ENCODE results near the gene PLEKHM2. TPM values are rescaled to one million over a fixed set of nuclear protein-coding genes. Genes with fewer than 3 reads are reported as not detected.

The PLEKHM2 gene
- total RNA-seq, 1 donor from 2014 or later, result 16.7 TPM

DNA sequence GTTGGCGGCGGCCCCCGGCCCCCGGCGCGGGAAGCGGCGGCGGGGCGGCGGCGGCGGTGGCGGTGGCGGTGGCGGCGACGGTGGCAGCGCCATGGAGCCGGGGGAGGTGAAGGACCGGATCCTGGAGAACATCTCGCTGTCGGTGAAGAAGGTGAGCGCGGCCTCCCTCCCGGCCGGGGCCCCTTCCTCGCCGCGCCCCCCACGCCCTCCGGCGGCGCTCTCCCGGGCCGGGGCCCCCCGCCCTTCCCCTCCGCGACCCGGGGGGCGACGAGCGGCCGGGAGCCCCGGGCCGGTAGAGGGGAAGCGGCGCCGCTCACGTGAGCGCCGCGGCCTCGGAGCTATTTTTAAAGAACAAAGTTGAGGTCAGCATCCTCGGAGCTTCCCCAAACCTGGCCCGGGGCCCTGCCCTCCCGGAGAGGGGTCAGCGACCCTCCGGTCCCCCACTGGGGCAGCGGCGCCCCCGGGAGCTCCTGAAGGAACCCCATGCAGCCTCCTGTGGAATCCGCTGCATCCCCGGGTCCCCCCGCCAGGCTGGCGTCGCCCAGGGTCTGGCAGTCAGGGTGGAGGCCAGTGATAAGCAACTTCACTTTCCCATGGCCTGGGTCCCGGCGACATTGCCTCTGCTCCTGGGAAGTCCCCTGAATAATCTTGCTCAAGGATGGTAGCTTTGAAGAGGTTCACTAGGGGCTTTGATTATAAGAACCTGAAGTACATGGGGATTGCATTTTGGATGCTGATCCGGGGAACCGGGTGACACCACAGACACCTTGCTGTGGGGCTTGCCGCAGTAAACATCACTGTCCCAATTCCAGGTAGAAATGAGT, 560 bp downstream of the PLEKHM2 start:
- H3K9me3 ChIP-seq (ENCODE audit: low read depth), result no peaks in the 10 kb centered on the region
- H2AFZ ChIP-seq (replicated peaks), result peak overlapping the region; percentile 87
- Mint-ChIP-seq H3K9me3 (no peaks in the 10 kb centered on the region), H3K27ac (peak overlapping the region; percentile 95), H3K4me3 (peak overlapping the region; percentile 95), H3K36me3 (peaks cover 20% of the 10 kb centered on the region), H3K4me1 (peaks cover 17% of the 10 kb centered on the region), H3K27me3 (ENCODE audit: insufficient read depth, low read depth) (peaks cover 4% of the 10 kb centered on the region)
- peaks cover 20% of the 10 kb centered on the region for H4K20me1 ChIP-seq (ENCODE audit: low read depth)
- H3K79me2 ChIP-seq (ENCODE audit: low read depth), result peaks cover 56% of the 10 kb centered on the region
- H3K4me2 ChIP-seq, result peak overlapping the region; percentile 98
- no peak overlapping the region for H3K27ac ChIP-seq
- no peaks in the 10 kb centered on the region for H3K27me3 ChIP-seq
- TF ChIP-seq, protein P1, sequence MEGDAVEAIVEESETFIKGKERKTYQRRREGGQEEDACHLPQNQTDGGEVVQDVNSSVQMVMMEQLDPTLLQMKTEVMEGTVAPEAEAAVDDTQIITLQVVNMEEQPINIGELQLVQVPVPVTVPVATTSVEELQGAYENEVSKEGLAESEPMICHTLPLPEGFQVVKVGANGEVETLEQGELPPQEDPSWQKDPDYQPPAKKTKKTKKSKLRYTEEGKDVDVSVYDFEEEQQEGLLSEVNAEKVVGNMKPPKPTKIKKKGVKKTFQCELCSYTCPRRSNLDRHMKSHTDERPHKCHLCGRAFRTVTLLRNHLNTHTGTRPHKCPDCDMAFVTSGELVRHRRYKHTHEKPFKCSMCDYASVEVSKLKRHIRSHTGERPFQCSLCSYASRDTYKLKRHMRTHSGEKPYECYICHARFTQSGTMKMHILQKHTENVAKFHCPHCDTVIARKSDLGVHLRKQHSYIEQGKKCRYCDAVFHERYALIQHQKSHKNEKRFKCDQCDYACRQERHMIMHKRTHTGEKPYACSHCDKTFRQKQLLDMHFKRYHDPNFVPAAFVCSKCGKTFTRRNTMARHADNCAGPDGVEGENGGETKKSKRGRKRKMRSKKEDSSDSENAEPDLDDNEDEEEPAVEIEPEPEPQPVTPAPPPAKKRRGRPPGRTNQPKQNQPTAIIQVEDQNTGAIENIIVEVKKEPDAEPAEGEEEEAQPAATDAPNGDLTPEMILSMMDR (IDR thresholded peaks at IDR 0.05), result peak; percentile 4
- no peak for TF ChIP-seq EZH2phosphoT487 (IDR thresholded peaks at IDR 0.05)
- peak; percentile 54 for DNase-seq (ENCODE audit: low spot score)
- H3K4me1 ChIP-seq, result peaks cover 11% of the 10 kb centered on the region
- H3F3A ChIP-seq (ENCODE audit: low read depth), result no peaks in the 10 kb centered on the region
- H3K9ac ChIP-seq, result peak overlapping the region; percentile 15
- peak overlapping the region; percentile 88 for H3K4me3 ChIP-seq
- no peaks in the 10 kb centered on the region for H3K36me3 ChIP-seq

DNA sequence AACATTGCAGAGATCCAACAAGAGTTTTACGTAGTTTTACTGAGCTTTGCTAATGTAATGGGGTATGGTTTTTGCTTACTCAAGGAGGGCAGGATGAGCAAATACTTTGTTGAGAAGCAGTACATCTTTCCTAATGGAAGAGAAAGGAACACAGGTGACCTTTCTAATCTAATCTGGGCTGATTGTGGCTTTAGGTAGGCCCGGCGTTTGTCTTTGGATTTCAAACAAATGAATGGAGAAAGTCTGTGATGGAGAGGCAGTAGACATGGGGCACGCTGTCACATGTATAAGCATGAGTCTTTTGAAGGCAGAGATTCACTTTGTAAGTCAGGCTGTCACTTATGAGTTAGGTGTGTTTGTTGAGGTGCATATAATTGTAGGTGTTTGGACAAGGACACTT, 1.7 kb downstream of the PLEKHM2 start:
- Histone ChIP-seq H3K36me3 (no peaks in the 10 kb centered on the region), H3K4me1 (peaks cover 11% of the 10 kb centered on the region), H3K27me3 (no peaks in the 10 kb centered on the region), H4K20me1 (ENCODE audit: low read depth) (peaks cover 20% of the 10 kb centered on the region), H3K9me3 (ENCODE audit: low read depth) (no peaks in the 10 kb centered on the region), H3K79me2 (ENCODE audit: low read depth) (peaks cover 67% of the 10 kb centered on the region), H3F3A (ENCODE audit: low read depth) (no peaks in the 10 kb centered on the region), H3K9ac (no peak overlapping the region), H3K27ac (no peak overlapping the region), H2AFZ (replicated peaks) (no peak overlapping the region), H3K4me2 (peak overlapping the region; percentile 98), H3K4me3 (peak overlapping the region; percentile 88)
- H3K4me3 Mint-ChIP-seq, result peak overlapping the region; percentile 95
- DNase-seq (ENCODE audit: low spot score), result no peak
- peak overlapping the region; percentile 31 for H3K27ac Mint-ChIP-seq
- H3K27me3 Mint-ChIP-seq (ENCODE audit: insufficient read depth, low read depth), result peaks cover 4% of the 10 kb centered on the region
- TF ChIP-seq EZH2 (IDR thresholded peaks at IDR 0.05) (no peak), EZH2phosphoT487 (IDR thresholded peaks at IDR 0.05) (no peak)
- TF ChIP-seq, protein P1 (IDR thresholded peaks at IDR 0.05), result no peak
- no peaks in the 10 kb centered on the region for H3K9me3 Mint-ChIP-seq
- peaks cover 20% of the 10 kb centered on the region for H3K36me3 Mint-ChIP-seq
- peaks cover 17% of the 10 kb centered on the region for H3K4me1 Mint-ChIP-seq

DNA sequence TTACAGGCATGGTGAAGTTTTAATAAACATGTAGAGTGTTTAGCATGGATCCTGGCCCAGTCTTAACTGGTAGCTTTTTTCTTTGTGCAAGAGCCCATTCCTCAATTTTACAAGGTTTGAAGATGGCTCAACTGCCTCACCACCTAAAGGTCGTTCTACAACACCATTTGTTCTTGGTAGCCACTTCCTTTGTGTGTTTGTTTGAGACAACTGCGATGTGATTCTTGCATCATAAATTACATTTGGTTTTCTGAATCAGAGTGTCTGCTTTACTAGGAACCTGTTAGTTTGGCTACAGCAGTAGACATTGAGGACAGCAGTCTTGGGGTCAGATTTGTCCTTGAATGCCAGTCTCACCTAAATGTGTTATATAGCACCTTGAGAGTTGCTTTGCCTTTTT, 3.3 kb downstream of the PLEKHM2 start:
- Histone ChIP-seq H3F3A (ENCODE audit: low read depth) (no peaks in the 10 kb centered on the region), H3K27ac (no peak overlapping the region), H3K36me3 (no peaks in the 10 kb centered on the region), H3K9me3 (ENCODE audit: low read depth) (no peaks in the 10 kb centered on the region), H3K4me2 (no peak overlapping the region), H2AFZ (replicated peaks) (no peak overlapping the region), H3K79me2 (ENCODE audit: low read depth) (peaks cover 82% of the 10 kb centered on the region), H3K27me3 (no peaks in the 10 kb centered on the region), H3K4me1 (peaks cover 11% of the 10 kb centered on the region), H3K4me3 (no peak overlapping the region), H4K20me1 (ENCODE audit: low read depth) (peaks cover 20% of the 10 kb centered on the region), H3K9ac (no peak overlapping the region)
- Mint-ChIP-seq H3K4me1 (peaks cover 17% of the 10 kb centered on the region), H3K4me3 (no peak overlapping the region), H3K27ac (no peak overlapping the region), H3K36me3 (peaks cover 22% of the 10 kb centered on the region), H3K27me3 (ENCODE audit: insufficient read depth, low read depth) (peaks cover 4% of the 10 kb centered on the region), H3K9me3 (no peaks in the 10 kb centered on the region)
- no peak for TF ChIP-seq EZH2 (IDR thresholded peaks at IDR 0.05)
- TF ChIP-seq, protein P1 (IDR thresholded peaks at IDR 0.05), result no peak
- no peak for TF ChIP-seq EZH2phosphoT487 (IDR thresholded peaks at IDR 0.05)
- DNase-seq (ENCODE audit: low spot score), result no peak
